TTC549 (cell line): ENCODE data around the gene ZNF563.
A peak's percentile ranks its signal among the peaks of the same experiment; 100 is the strongest.
"Not testable (repeated sequence)": the region's sequence is repeated elsewhere in the genome, so short reads cannot be mapped to it uniquely, and the experiment has no call there.

ENCODE experiments used
- FAIRE-seq: peaks from 2 replicates; lab custom pipeline; 2012; peaks lifted over from hg19 to GRCh38; lab: Jason Lieb, UNC

ZNF563 gene

GRCh38 chr19:12333162-12334159 is at the start of gene ZNF563:
Gene ZNF563 (minus strand): TSS chr19:12333633. CDS start chr19:12333482, 151 bp downstream.
- peak; percentile 78 for FAIRE-seq

DNA sequence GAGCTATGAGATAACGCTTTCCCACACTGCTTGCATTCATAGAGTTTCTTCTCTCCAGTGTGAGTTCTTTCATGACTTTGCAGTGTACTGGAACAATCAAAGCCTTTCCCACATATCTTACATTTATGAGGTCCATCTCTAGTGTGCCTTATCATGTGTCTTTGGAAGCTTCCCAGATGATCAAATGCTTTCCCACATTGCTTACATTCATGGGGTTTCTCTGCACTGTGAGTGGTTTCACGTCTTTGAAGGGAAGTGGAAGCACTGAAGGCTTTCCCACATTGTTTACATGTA is 47.0 kb upstream of the ZNF563 start:
- FAIRE-seq, result no peak

GRCh38 chr19:12379732-12380443 is 46.5 kb upstream of the ZNF563 start:
- no peak for FAIRE-seq

DNA sequence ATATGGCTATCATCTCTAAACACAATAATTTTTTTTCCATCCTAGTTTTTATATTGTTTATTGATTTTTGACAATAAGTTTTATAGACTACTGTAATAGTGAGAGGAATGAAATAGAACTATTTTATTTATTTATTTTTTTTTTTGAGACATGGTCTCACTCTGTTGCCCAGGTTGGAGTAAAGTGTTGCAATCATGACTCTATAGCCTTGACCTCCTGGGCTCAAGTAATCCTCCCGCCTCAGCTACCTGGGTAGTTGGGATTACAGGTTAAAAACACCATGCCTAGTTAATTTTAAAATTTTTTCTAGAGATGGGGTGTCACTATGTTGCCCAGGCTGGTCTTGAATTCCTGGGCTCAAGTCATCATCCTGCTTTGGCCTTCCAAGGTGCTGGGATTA is 40.6 kb upstream of the ZNF563 start:
- no peak for FAIRE-seq

DNA sequence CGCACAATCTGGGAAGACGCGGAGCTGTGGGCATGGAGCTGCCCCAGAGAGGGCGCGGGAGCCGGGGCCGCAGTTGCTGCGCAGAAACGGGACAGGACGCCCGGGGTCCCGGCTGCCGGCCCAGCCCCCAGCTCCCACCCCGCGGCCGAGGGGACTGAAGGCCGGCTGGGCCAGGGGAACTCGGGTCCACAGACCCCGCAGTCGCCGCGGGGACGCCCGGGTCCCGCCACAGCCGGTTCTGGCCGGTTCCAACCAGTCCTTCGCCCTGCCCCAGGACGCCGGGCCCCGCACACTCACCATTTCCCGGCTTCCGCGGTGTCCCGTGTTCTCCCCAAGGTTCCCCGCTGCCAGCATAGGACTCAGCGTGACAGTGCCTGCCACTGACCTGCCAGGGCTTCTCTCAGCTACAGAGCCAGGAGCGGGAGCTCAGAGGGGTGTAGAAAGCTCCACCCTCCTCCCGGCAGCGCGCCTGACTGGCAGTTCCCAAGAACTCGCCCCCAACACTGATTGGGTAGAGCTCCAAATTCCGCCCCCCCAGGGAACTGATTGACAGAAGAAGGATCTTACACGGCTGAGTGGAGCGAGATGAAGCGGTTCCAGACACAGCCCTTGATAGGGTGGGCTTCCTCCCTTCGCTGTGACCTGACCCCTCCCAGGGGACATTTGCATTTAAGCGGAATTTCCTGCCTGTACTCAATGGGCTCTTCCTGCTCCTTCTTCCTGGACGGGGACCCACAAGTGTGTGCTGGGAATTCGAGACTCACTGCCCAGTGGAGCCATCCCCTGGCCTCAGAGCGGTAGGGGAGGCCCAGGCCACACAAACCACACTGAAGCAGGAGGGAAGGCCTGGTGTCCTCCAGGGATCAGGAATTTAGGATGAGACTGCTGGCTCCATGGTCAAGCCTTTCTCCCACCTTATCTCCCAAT is 32.1 kb upstream of the ZNF563 start, which contains the start of gene ZNF442:
TSS of gene ZNF442 (minus strand) at position 448 of the 927 bp plus-strand sequence. CDS start 2,052 bp downstream, outside the sequence.
- FAIRE-seq, result peak; percentile 51

DNA sequence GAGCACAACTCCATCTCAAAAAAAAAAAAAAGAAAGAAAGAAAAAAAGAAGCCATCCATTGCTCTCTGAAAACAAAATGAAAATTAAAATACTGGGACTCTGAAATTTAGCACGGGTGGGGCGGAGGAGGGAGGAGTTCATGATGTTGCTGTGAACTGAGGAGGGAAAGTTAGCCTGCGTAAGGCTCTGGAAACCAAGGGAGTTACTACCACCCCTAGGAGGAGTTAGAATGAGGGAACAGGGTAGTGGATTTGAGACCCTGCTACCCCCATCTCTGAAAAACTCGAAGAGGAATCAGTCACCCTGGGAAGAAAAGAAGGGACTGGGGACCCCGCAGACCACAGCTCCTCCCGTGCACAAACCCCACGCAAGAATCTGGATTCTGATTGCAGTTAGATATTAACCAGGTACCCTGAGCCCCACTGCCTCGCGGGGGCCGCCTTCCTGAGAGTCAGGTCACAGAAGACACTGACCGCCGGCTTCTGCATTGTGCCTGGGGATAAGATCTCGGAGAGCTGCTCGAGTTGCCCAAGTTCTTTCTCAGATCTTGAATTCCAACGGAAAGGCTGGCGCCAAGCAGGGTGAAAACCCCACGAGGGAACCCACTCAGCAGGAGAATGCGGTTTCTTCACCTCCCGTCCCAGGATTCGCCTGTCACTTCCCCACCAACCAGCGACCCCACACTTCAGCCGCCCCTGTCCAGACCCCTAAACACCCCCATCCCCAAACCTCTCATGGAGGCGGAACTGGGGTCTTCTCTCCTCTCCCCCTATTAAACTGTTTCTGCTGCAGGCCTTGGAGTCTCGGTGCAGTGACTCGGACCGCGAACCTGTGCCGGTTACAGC is 31.2 kb upstream of the ZNF563 start:
- no peak for FAIRE-seq

- not testable (repeated sequence) for FAIRE-seq
Measured at GRCh38 chr19:12362236-12362635, 28.8 kb upstream of the ZNF563 start.

DNA sequence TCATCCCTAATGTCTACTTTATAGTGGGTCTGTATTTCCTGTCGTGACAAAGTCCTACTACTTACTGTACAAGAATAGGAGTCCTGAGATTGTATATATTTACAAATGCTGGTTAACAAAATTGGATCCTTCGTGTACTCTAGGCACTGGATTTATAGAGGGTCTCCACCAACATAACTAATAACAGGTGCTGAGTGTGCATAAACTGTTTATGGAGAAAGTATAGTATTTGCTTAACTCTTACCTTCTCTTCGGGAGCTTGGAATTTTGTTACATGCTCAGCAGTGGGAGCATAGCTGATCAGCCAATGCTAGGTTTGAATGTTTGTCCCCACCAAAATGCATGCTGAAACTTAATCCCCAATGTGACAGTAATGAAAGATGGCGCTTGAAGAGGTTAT is 19.9 kb upstream of the ZNF563 start:
- no peak for FAIRE-seq

DNA sequence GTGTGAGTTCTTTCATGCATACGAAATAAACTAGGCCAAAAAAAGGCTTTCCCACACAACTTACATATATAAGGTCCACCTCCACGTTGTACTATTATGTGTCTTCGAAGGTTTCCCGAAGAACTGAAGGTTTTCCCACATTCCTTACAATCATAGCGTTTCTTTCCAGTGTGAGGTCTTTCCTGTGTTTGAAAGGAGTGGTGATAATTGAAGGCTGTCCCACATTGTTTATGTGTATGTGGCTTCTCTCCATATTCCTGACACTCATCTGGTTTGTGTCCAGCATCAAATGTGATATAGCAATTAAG is 17.4 kb upstream of the ZNF563 start:
- no peak for FAIRE-seq

- FAIRE-seq, result no peak
Measured at GRCh38 chr19:12350185-12350889, 16.9 kb upstream of the ZNF563 start.

DNA sequence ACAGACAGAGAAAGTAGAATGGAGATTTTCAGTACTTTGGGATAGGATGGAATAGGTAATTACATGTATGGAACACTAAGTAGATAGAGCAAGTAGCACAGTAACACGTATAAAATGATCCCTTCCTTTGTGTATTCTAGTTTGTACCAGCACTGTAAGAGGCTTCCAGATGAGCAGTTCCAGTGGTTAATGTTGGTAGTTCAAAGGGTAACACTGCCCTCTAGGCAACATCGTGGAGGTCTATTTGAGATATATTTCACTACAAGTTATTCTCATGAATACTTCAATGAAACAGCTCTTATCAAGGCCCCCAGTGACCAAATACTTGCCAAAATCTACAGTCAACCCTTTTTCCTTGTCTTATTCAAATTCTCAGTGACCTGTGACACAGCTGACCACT is 13.5 kb upstream of the ZNF563 start:
- FAIRE-seq, result no peak

- no peak for FAIRE-seq
Measured at GRCh38 chr19:12345197-12345596, 11.8 kb upstream of the ZNF563 start.

GRCh38 chr19:12331211-12331941 is 2.1 kb downstream of the ZNF563 start:
- FAIRE-seq, result no peak

GRCh38 chr19:12330340-12330739 is 3.1 kb downstream of the ZNF563 start:
- no peak for FAIRE-seq

- no peak for FAIRE-seq
Measured at GRCh38 chr19:12325690-12326089, 7.7 kb downstream of the ZNF563 start.

DNA sequence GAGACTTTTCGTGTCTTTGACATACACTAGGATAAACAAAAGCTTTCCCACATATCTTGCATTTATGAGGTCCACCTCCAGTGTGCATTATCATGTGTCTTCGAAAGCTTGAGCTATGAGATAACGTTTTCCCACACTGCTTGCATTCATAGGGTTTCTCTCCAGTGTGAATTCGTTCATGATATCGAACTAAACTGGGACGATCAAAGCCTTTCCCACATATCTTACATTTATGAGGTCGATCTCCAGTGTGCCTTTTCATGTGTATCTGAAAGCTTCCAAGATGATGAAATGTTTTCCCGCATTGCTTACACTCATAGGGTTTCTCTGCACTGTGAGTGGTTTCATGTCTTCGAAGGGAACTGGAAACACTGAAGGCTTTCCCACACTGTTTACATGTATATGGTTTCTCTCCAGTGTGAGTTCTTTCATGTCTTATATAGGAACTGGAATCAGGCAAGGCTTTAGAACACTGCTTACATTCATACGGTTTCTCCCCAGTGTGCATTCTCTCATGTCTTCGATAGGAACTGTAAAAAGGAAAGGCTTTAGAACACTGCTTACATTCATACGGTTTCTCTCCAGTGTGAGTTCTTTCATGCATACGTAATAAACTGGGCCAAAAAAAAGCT is 14.5 kb downstream of the ZNF563 start:
- no peak for FAIRE-seq

DNA sequence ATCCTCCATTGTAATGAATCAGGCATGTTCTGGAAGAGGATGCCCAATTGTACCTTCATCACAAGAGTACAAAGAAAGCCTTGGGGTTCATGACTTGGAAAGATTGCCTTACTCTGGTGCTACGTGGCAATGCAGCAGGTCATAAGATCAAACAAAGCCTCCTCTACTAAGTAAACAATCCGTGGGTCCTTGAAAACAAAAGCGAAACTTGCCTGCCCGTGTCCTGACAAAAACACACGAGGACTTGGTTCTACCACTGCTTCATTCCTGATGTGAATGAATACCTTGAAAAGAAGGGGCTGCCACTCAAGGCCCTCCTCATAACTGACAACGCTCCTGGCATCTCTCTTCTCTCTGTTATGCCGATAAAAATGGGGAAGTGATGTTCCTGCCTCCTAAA is 18.9 kb downstream of the ZNF563 start:
- FAIRE-seq, result no peak

- not testable (repeated sequence) for FAIRE-seq
Measured at GRCh38 chr19:12308891-12309290, 24.5 kb downstream of the ZNF563 start.

DNA sequence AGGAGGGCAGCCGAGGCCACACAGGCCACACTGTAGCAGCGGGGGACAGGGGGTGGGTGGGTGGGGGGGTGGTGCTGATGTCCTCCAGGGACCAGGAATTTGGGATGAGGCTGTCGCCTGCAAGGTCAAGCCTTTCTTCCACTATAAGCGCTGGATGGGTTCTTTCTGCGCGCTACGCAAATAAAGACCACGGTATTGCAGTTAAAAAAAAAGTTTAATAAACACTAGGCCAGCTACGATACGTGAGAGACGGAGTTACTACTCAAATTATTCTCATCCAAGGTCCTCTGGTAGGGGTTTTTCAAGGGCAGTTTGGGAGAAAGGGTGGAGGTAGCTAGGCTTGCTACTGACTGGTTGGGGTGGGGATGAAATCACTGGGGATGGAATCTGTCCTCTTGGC is 38.2 kb downstream of the ZNF563 start:
- FAIRE-seq, result no peak
